ENCODE results near the gene ANKRD28.
"Not testable (repeated sequence)": the region's sequence is repeated elsewhere in the genome, so short reads cannot be mapped to it uniquely, and the experiment has no call there.

Gene ANKRD28

GRCh38 chr3:15633766-15634598, 163.8 kb downstream of the ANKRD28 start:
- no peak for DNase-seq (ENCODE audit: low spot score)

GRCh38 chr3:15633159-15633558, 164.6 kb downstream of the ANKRD28 start:
- DNase-seq (ENCODE audit: low spot score): no peak

- no peak for DNase-seq (ENCODE audit: low spot score)
Measured at GRCh38 chr3:15632212-15632580, 165.6 kb downstream of the ANKRD28 start.

- DNase-seq (ENCODE audit: low spot score): no peak
Measured at GRCh38 chr3:15631426-15632211, 166.2 kb downstream of the ANKRD28 start.

- peak; percentile 50 for DNase-seq (ENCODE audit: low spot score)
Measured at GRCh38 chr3:15630646-15631350, 167.0 kb downstream of the ANKRD28 start.

- DNase-seq (ENCODE audit: low spot score): peak; percentile 82
Measured at GRCh38 chr3:15629860-15630597, 167.8 kb downstream of the ANKRD28 start.

GRCh38 chr3:15628967-15629366, 168.8 kb downstream of the ANKRD28 start:
- DNase-seq (ENCODE audit: low spot score): no peak

GRCh38 chr3:15623535-15624440, 174.0 kb downstream of the ANKRD28 start:
- no peak for DNase-seq (ENCODE audit: low spot score)

- DNase-seq (ENCODE audit: low spot score): not testable (repeated sequence)
Measured at GRCh38 chr3:15619659-15620464, 177.9 kb downstream of the ANKRD28 start.

Data from AG08395 (cell line).